Gastrocnemius medialis (tissue), 4 donors: ENCODE results near the gene MYZAP.

Experiments
- POLR2A ChIP-seq, 2 donors: fragments of 450-650 bp; IDR thresholded peaks; one replicate each; pipeline ENCODE4 v1.6.1; 2017; ENCODE audit warnings: antibody characterized with exemption in 2 of 2, mild to moderate bottlenecking in 2 of 2, moderate library complexity in 2 of 2
- TF ChIP-seq, protein P1 (sequence below), 5 experiments: fragments of 450-650 bp in 3 of 5; fragments of 200-600 bp in 2 of 5; sonication (generic) in 2 of 5; IDR thresholded peaks in 4 of 5; conservative IDR thresholded peaks in 1 of 5; 1 replicate in 4 of 5; 2 replicates in 1 of 5; pipeline ENCODE4 v1.5.1; 2016 to 2019; ENCODE audit warnings: antibody characterized with exemption in 5 of 5, mild to moderate bottlenecking in 3 of 5, moderate library complexity in 3 of 5

- TF ChIP-seq, protein P1, sequence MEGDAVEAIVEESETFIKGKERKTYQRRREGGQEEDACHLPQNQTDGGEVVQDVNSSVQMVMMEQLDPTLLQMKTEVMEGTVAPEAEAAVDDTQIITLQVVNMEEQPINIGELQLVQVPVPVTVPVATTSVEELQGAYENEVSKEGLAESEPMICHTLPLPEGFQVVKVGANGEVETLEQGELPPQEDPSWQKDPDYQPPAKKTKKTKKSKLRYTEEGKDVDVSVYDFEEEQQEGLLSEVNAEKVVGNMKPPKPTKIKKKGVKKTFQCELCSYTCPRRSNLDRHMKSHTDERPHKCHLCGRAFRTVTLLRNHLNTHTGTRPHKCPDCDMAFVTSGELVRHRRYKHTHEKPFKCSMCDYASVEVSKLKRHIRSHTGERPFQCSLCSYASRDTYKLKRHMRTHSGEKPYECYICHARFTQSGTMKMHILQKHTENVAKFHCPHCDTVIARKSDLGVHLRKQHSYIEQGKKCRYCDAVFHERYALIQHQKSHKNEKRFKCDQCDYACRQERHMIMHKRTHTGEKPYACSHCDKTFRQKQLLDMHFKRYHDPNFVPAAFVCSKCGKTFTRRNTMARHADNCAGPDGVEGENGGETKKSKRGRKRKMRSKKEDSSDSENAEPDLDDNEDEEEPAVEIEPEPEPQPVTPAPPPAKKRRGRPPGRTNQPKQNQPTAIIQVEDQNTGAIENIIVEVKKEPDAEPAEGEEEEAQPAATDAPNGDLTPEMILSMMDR (IDR thresholded peaks at IDR 0.05 in 4 of 5, conservative IDR thresholded peaks at IDR 0.05 in 1 of 5), result no peak
- no peak for TF ChIP-seq POLR2A (IDR thresholded peaks at IDR 0.05)
These were observed 56.1 kb downstream of the MYZAP start for GRCh38 chr15:57647791-57648130.
